ENCODE results near the gene ROPN1B. TPM values are rescaled to one million over a fixed set of nuclear protein-coding genes. Genes with fewer than 3 reads are reported as not detected.
"Not testable (repeated sequence)": the region's sequence is repeated elsewhere in the genome, so short reads cannot be mapped to it uniquely, and the experiment has no call there.

Gene ROPN1B
- total and polyA plus RNA-seq, 4 donors: 1.3 to 3.6 (median 2.1) TPM

DNA sequence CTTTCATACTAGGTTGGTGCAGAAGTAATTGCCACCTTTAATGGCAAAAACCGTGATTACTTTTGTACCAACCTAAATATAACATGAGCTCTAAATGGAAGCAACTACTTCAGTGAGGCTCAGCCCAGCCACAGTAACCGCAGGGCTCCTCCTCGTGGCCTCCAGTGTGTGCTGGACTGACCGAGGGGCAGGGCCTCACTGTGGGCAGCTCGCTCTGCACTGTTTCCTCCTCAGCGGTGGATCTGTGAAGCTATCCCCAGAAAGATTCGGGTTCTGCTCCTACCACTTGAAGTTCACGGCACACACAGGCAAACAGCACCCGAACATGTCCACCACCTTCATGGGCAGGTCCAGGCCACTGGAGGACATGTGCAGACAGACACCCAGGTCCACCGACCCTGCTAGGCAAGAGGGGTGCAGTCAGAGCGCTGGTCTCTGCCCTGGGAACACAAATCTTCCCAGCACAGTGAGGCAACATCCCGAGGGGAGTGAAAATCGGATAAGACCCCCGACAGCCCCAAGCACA lies 37.6 kb upstream of the ROPN1B start:
- WGBS (ENCODE audit: insufficient coverage): no CpG with 5 or more reads among the region's 14 CpGs
- not testable (repeated sequence) for DNase-seq (ENCODE audit: low read depth in 4 of 6, low spot score in 6 of 6); H3K4me1 ChIP-seq (ENCODE audit: control insufficient read depth, insufficient read depth, low read length); H3K27me3 ChIP-seq (ENCODE audit: control insufficient read depth, insufficient read depth, low read length); H3K36me3 ChIP-seq (ENCODE audit: control insufficient read depth, insufficient read depth, low read length); H3K27ac ChIP-seq (ENCODE audit: low read depth, low read length); H3K4me3 ChIP-seq (ENCODE audit: low read depth, low read length); H3K9me3 ChIP-seq (ENCODE audit: control insufficient read depth, insufficient read depth, low read length)

GRCh38 chr3:125933397-125934173 lies 35.4 kb upstream of the ROPN1B start:
- 86% methylated on average over 10 of the region's 17 CpGs for WGBS (ENCODE audit: insufficient coverage)
- not testable (repeated sequence) for H3K27me3 ChIP-seq (ENCODE audit: control insufficient read depth, insufficient read depth, low read length); H3K4me1 ChIP-seq (ENCODE audit: control insufficient read depth, insufficient read depth, low read length); H3K4me3 ChIP-seq (ENCODE audit: low read depth, low read length); H3K9me3 ChIP-seq (ENCODE audit: control insufficient read depth, insufficient read depth, low read length); H3K36me3 ChIP-seq (ENCODE audit: control insufficient read depth, insufficient read depth, low read length); DNase-seq (ENCODE audit: low read depth in 4 of 6, low spot score in 6 of 6); H3K27ac ChIP-seq (ENCODE audit: low read depth, low read length)

DNA sequence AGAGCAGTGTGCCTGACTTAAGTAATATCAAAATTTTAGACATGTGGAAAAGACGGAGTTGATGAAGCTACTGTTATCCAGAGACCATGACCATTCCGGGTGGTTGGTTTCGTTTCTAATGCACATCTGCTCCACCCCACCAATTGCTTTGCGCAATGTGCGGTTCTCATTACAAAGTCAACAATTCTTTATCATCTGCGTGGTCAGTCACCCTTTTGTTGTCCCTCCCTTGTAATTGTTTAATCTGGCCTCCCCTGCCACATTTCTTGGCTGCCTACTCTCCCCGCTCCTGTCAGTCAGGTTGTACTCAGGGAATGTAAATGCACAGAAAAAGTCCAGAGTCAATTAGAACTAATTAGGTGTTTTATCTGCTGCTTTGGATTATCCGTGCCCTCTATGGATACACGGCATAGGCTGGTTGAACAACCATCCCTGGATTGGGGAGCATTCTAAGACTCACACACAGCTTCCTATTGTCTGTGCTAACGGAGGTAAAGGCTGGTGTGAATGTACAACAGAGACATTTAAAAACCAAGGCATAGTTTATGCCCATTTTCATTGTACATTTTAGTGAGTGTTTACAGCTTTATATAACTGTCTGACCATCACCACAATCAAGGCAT lies 33.6 kb upstream of the ROPN1B start:
- H3K36me3 ChIP-seq (ENCODE audit: control insufficient read depth, insufficient read depth, low read length); H3K9me3 ChIP-seq (ENCODE audit: control insufficient read depth, insufficient read depth, low read length); H3K4me1 ChIP-seq (ENCODE audit: control insufficient read depth, insufficient read depth, low read length); H3K4me3 ChIP-seq (ENCODE audit: low read depth, low read length); H3K27me3 ChIP-seq (ENCODE audit: control insufficient read depth, insufficient read depth, low read length); H3K27ac ChIP-seq (ENCODE audit: low read depth, low read length); DNase-seq (ENCODE audit: low read depth in 4 of 6, low spot score in 6 of 6): not testable (repeated sequence)
- 73% methylated on average over 5 of the region's 10 CpGs for WGBS (ENCODE audit: insufficient coverage)

- not testable (repeated sequence) for H3K9me3 ChIP-seq (ENCODE audit: control insufficient read depth, insufficient read depth, low read length); H3K36me3 ChIP-seq (ENCODE audit: control insufficient read depth, insufficient read depth, low read length); H3K4me3 ChIP-seq (ENCODE audit: low read depth, low read length); H3K27me3 ChIP-seq (ENCODE audit: control insufficient read depth, insufficient read depth, low read length); DNase-seq (ENCODE audit: low read depth in 4 of 6, low spot score in 6 of 6); H3K4me1 ChIP-seq (ENCODE audit: control insufficient read depth, insufficient read depth, low read length); H3K27ac ChIP-seq (ENCODE audit: low read depth, low read length)
- WGBS (ENCODE audit: insufficient coverage): 91% methylated on average over 11 of the region's 13 CpGs
These were observed 32.7 kb upstream of the ROPN1B start for GRCh38 chr3:125936210-125936815.

DNA sequence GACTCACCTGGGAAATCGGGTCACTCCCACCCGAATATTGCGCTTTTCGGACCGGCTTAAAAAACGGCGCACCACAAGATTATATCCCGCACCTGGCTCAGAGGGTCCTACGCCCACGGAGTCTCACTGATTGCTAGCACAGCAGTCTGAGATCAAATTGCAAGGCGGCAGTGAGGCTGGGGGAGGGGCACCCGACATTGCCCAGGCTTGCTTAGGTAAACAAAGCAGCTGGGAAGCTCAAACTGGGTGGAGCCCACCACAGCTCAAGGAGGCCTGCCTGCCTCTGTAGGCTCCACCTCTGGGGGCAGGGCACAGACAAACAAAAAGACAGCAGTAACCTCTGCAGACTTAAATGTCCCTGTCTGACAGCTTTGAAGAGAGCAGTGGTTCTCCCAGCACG lies 32.1 kb upstream of the ROPN1B start:
- H3K4me3 ChIP-seq (ENCODE audit: low read depth, low read length); H3K27me3 ChIP-seq (ENCODE audit: control insufficient read depth, insufficient read depth, low read length); H3K4me1 ChIP-seq (ENCODE audit: control insufficient read depth, insufficient read depth, low read length); H3K27ac ChIP-seq (ENCODE audit: low read depth, low read length); DNase-seq (ENCODE audit: low read depth in 4 of 6, low spot score in 6 of 6); H3K9me3 ChIP-seq (ENCODE audit: control insufficient read depth, insufficient read depth, low read length); H3K36me3 ChIP-seq (ENCODE audit: control insufficient read depth, insufficient read depth, low read length): not testable (repeated sequence)
- WGBS (ENCODE audit: insufficient coverage): no CpG with 5 or more reads among the region's 13 CpGs

- not testable (repeated sequence) for H3K27me3 ChIP-seq (ENCODE audit: control insufficient read depth, insufficient read depth, low read length); H3K4me3 ChIP-seq (ENCODE audit: low read depth, low read length); H3K27ac ChIP-seq (ENCODE audit: low read depth, low read length); H3K4me1 ChIP-seq (ENCODE audit: control insufficient read depth, insufficient read depth, low read length); DNase-seq (ENCODE audit: low read depth in 4 of 6, low spot score in 6 of 6); H3K36me3 ChIP-seq (ENCODE audit: control insufficient read depth, insufficient read depth, low read length); H3K9me3 ChIP-seq (ENCODE audit: control insufficient read depth, insufficient read depth, low read length)
- 100% methylated on average over 1 of the region's 2 CpGs for WGBS (ENCODE audit: insufficient coverage)
These were observed 21.2 kb upstream of the ROPN1B start for GRCh38 chr3:125947806-125948205.

GRCh38 chr3:125948901-125949300 lies 20.1 kb upstream of the ROPN1B start:
- not testable (repeated sequence) for H3K9me3 ChIP-seq (ENCODE audit: control insufficient read depth, insufficient read depth, low read length); H3K27ac ChIP-seq (ENCODE audit: low read depth, low read length); H3K4me3 ChIP-seq (ENCODE audit: low read depth, low read length); H3K4me1 ChIP-seq (ENCODE audit: control insufficient read depth, insufficient read depth, low read length); DNase-seq (ENCODE audit: low read depth in 4 of 6, low spot score in 6 of 6); H3K36me3 ChIP-seq (ENCODE audit: control insufficient read depth, insufficient read depth, low read length); H3K27me3 ChIP-seq (ENCODE audit: control insufficient read depth, insufficient read depth, low read length)
- 82% methylated on average over 1 of the region's 3 CpGs for WGBS (ENCODE audit: insufficient coverage)

DNA sequence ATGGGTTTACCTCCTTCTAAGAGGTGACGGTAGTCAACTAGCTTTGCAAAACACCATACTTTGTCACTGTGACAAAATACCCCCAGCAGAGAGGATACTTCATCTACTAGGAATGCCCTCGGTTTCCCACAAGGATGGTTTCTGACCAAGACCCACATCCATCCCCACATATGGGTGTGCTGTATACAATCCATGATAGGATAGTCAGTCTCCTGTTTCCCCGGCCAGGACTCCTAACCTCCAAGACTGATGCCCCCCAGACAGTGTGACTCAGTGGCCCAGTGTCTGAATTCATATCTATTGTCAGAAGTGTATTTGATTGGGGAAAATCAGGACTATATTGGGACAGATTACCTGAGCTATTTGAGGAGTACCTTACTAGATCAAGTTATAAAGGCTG lies 17.8 kb upstream of the ROPN1B start:
- not testable (repeated sequence) for H3K27ac ChIP-seq (ENCODE audit: low read depth, low read length); H3K36me3 ChIP-seq (ENCODE audit: control insufficient read depth, insufficient read depth, low read length); H3K9me3 ChIP-seq (ENCODE audit: control insufficient read depth, insufficient read depth, low read length); H3K4me3 ChIP-seq (ENCODE audit: low read depth, low read length); H3K4me1 ChIP-seq (ENCODE audit: control insufficient read depth, insufficient read depth, low read length); H3K27me3 ChIP-seq (ENCODE audit: control insufficient read depth, insufficient read depth, low read length); DNase-seq (ENCODE audit: low read depth in 4 of 6, low spot score in 6 of 6)
- 100% methylated on average over 1 of the region's 3 CpGs for WGBS (ENCODE audit: insufficient coverage)

DNA sequence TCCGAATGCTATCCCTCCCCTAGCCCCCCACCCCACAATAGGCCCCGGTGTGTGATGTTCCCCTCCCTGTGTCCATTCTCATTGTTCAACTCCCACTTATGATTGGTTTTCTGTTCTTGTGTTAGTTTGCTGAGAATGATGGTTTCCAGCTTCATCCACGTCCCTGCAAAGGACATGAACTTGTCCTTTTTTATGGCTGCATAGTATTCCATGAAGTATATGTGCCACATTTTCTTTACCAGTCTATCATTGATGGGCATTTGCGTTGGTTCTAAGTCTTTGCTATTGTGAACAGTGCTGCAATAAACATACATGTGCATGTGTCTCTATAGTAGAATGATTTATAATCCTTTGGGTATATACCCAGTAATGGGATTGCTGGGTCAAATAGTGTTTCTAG lies 12.0 kb upstream of the ROPN1B start:
- H3K27me3 ChIP-seq (ENCODE audit: control insufficient read depth, insufficient read depth, low read length); H3K9me3 ChIP-seq (ENCODE audit: control insufficient read depth, insufficient read depth, low read length); H3K27ac ChIP-seq (ENCODE audit: low read depth, low read length); DNase-seq (ENCODE audit: low read depth in 4 of 6, low spot score in 6 of 6); H3K36me3 ChIP-seq (ENCODE audit: control insufficient read depth, insufficient read depth, low read length); H3K4me3 ChIP-seq (ENCODE audit: low read depth, low read length): not testable (repeated sequence)
- WGBS (ENCODE audit: insufficient coverage): no CpG with 5 or more reads among the region's 4 CpGs
- peaks cover 10% of the 10 kb centered on the region for H3K4me1 ChIP-seq (ENCODE audit: control insufficient read depth, insufficient read depth, low read length)

Data from spinal cord (tissue), 10 donors.